ENCODE results near the gene RPP25L. TPM values are rescaled to one million over a fixed set of nuclear protein-coding genes. Genes with fewer than 3 reads are reported as not detected.

The RPP25L gene
- polyA plus RNA-seq, 3 donors: 20.1 to 42.3 (median 39.4) TPM

- Histone ChIP-seq H3K9ac (ENCODE audit: insufficient read depth, low read length, poor library complexity, severe bottlenecking) (no peak overlapping the region), H4K20me1 (ENCODE audit: insufficient read depth, low read length) (no peaks in the 10 kb centered on the region), H3K4me2 (replicated peaks; ENCODE audit: extremely low read depth, low read length, poor library complexity, severe bottlenecking) (no peak overlapping the region), H3K27ac (ENCODE audit: low read depth in 1 of 2, low read length in 2 of 2) (no peak overlapping the region), H3K79me2 (ENCODE audit: insufficient read depth, low read length) (no peaks in the 10 kb centered on the region), H3K4me1 (ENCODE audit: control insufficient read depth in 1 of 2, insufficient read depth in 2 of 2, low read length in 2 of 2) (no peaks in the 10 kb centered on the region), H3K27me3 (ENCODE audit: control insufficient read depth in 2 of 2, insufficient read depth in 2 of 2, low read length in 2 of 2) (peaks cover 24 to 41% of the 10 kb centered on the region in 2 donors), H3K4me3 (replicated peaks in 1 of 3; ENCODE audit: low read depth in 2 of 3, low read length in 3 of 3) (no peak overlapping the region), H3K36me3 (replicated peaks in 1 of 2; ENCODE audit: control insufficient read depth in 1 of 2, insufficient read depth in 2 of 2, low read length in 2 of 2) (no peaks in the 10 kb centered on the region), H3K9me3 (replicated peaks in 1 of 2; ENCODE audit: control insufficient read depth in 1 of 2, insufficient read depth in 1 of 2, low read length in 2 of 2) (peaks cover 0 to 19% of the 10 kb centered on the region in 2 donors), H2AFZ (ENCODE audit: insufficient read depth, low read depth, low read length, poor library complexity, severe bottlenecking) (no peak overlapping the region)
- H3K4me1 Mint-ChIP-seq: peaks cover 2% of the 10 kb centered on the region
- peak overlapping the region in 1 of 2 donors; percentile 13 for H3K4me3 Mint-ChIP-seq
- WGBS (ENCODE audit: insufficient coverage): 100% methylated on average over 3 of the region's 12 CpGs
- DNase-seq: no peak
- peaks cover 0 to 3% (median 2%) of the 10 kb centered on the region in 7 donors for H3K9me3 Mint-ChIP-seq
- intact Hi-C loops (cut with micrococcal nuclease): no loop called here
- TF ChIP-seq, protein P1, sequence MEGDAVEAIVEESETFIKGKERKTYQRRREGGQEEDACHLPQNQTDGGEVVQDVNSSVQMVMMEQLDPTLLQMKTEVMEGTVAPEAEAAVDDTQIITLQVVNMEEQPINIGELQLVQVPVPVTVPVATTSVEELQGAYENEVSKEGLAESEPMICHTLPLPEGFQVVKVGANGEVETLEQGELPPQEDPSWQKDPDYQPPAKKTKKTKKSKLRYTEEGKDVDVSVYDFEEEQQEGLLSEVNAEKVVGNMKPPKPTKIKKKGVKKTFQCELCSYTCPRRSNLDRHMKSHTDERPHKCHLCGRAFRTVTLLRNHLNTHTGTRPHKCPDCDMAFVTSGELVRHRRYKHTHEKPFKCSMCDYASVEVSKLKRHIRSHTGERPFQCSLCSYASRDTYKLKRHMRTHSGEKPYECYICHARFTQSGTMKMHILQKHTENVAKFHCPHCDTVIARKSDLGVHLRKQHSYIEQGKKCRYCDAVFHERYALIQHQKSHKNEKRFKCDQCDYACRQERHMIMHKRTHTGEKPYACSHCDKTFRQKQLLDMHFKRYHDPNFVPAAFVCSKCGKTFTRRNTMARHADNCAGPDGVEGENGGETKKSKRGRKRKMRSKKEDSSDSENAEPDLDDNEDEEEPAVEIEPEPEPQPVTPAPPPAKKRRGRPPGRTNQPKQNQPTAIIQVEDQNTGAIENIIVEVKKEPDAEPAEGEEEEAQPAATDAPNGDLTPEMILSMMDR (IDR thresholded peaks at IDR 0.05): no peak
- H3K27ac Mint-ChIP-seq: no peak overlapping the region
- peaks cover 0 to 1% of the 10 kb centered on the region in 2 donors for H3K36me3 Mint-ChIP-seq
- peaks cover 42 to 60% (median 45%) of the 10 kb centered on the region in 3 donors for H3K27me3 Mint-ChIP-seq (ENCODE audit: low read depth in 3 of 3)
Observed at GRCh38 chr9:34574571-34574970, 37.3 kb downstream of the RPP25L start.

DNA sequence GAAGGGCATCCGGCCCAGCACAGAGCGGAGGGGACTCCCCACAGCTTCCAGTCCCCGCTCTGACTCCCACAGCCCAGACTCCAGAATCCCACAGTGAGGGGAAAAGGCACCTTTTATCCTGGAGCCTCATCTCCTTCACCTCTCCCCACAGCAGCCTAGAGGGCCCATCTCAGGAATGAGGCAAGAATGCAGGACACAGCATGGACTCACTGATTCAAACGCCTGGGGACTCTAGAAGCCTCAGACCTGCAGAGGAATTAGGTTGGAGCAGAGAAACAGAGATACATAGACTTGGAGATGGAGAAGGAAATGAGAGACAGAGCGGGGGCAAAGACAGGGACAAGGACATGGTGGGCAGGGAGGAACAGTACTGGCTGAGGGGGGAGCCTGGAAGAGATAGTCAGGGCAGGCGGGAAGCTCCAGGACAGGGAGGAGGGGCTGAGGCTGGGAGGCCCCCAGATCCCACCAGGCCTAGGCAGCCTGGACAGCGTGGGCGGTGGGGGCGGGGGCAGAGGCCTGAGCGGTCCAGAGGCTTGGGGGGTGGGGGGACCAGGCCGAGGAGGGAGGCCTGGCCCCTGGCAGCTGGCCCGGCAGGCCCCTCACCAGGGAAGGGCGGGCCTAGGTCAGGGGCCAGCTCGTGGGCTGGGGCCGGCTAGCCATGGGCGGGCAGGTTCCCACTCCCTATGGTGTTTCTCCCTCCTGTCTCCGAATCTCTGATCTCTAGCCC, 38.1 kb downstream of the RPP25L start:
- 98% methylated on average over 16 of the region's 17 CpGs for WGBS (ENCODE audit: insufficient coverage)
- Histone ChIP-seq H3K4me1 (ENCODE audit: control insufficient read depth in 1 of 2, insufficient read depth in 2 of 2, low read length in 2 of 2) (no peaks in the 10 kb centered on the region), H3K27me3 (ENCODE audit: control insufficient read depth in 2 of 2, insufficient read depth in 2 of 2, low read length in 2 of 2) (peaks cover 17 to 33% of the 10 kb centered on the region in 2 donors)

More for the DNA sequence above, 38.1 kb downstream of the RPP25L start:
- H3K4me1 Mint-ChIP-seq: peaks cover 2% of the 10 kb centered on the region
- H2AFZ ChIP-seq (ENCODE audit: insufficient read depth, low read depth, low read length, poor library complexity, severe bottlenecking): no peak overlapping the region
- TF ChIP-seq, protein P1 (IDR thresholded peaks at IDR 0.05): no peak
- peaks cover 37 to 52% (median 38%) of the 10 kb centered on the region in 3 donors for H3K27me3 Mint-ChIP-seq (ENCODE audit: low read depth in 3 of 3)
- DNase-seq: no peak
- no peak overlapping the region for H3K4me3 ChIP-seq (replicated peaks in 1 of 3; ENCODE audit: low read depth in 2 of 3, low read length in 3 of 3)
- no peak overlapping the region for H3K4me3 Mint-ChIP-seq
- no peak overlapping the region for H3K9ac ChIP-seq (ENCODE audit: insufficient read depth, low read length, poor library complexity, severe bottlenecking)
- intact Hi-C loops (cut with micrococcal nuclease): no loop called here
- H3K9me3 ChIP-seq (replicated peaks in 1 of 2; ENCODE audit: control insufficient read depth in 1 of 2, insufficient read depth in 1 of 2, low read length in 2 of 2): peaks cover 0 to 13% of the 10 kb centered on the region in 2 donors
- no peak overlapping the region for H3K27ac ChIP-seq (ENCODE audit: low read depth in 1 of 2, low read length in 2 of 2)
- peaks cover 0 to 3% (median 2%) of the 10 kb centered on the region in 7 donors for H3K9me3 Mint-ChIP-seq
- no peaks in the 10 kb centered on the region for H3K36me3 ChIP-seq (replicated peaks in 1 of 2; ENCODE audit: control insufficient read depth in 1 of 2, insufficient read depth in 2 of 2, low read length in 2 of 2)
- peak overlapping the region in 1 of 7 donors; percentile 39 for H3K27ac Mint-ChIP-seq
- H3K36me3 Mint-ChIP-seq: peaks cover 0 to 1% of the 10 kb centered on the region in 2 donors
- H3K4me2 ChIP-seq (replicated peaks; ENCODE audit: extremely low read depth, low read length, poor library complexity, severe bottlenecking): no peak overlapping the region
- H4K20me1 ChIP-seq (ENCODE audit: insufficient read depth, low read length): no peaks in the 10 kb centered on the region
- no peaks in the 10 kb centered on the region for H3K79me2 ChIP-seq (ENCODE audit: insufficient read depth, low read length)
